GM18858 (cell line): ENCODE measurements around the gene IRS4.

ENCODE experiments used
- ATAC-seq: cut with Tn5 transposase; IDR thresholded peaks from one replicate; pipeline ENCODE4 v1.9.1; 2021; ENCODE audit not compliant: unreplicated experiment

IRS4 gene

GRCh38 chrX:108736509-108737479 lies at the start of gene IRS4:
Gene IRS4, minus strand, starts transcription at chrX:108736563.
- no peak for ATAC-seq

- no peak for ATAC-seq
Observed at GRCh38 chrX:108772549-108772948, 36.2 kb upstream of the IRS4 start.

- ATAC-seq: no peak
Observed at GRCh38 chrX:108763559-108763958, 27.2 kb upstream of the IRS4 start.

- no peak for ATAC-seq
Observed at GRCh38 chrX:108740299-108740774, 4.0 kb upstream of the IRS4 start.

GRCh38 chrX:108737754-108738153 lies 1.4 kb upstream of the IRS4 start:
- no peak for ATAC-seq

GRCh38 chrX:108735679-108736508 lies 469 bp downstream of the IRS4 start:
- no peak for ATAC-seq

- no peak for ATAC-seq
Observed at GRCh38 chrX:108735091-108735678, 1.2 kb downstream of the IRS4 start.

- no peak for ATAC-seq
Observed at GRCh38 chrX:108734426-108734825, 1.9 kb downstream of the IRS4 start.

GRCh38 chrX:108732630-108733321 lies 3.6 kb downstream of the IRS4 start:
- no peak for ATAC-seq

- no peak for ATAC-seq
Observed at GRCh38 chrX:108731153-108731552, 5.2 kb downstream of the IRS4 start.

GRCh38 chrX:108726748-108727147 lies 9.6 kb downstream of the IRS4 start:
- ATAC-seq: no peak

GRCh38 chrX:108722561-108722960 lies 13.8 kb downstream of the IRS4 start:
- ATAC-seq: no peak

- no peak for ATAC-seq
Observed at GRCh38 chrX:108712886-108713285, 23.5 kb downstream of the IRS4 start.

- ATAC-seq: no peak
Observed at GRCh38 chrX:108704839-108705238, 31.5 kb downstream of the IRS4 start.

- ATAC-seq: no peak
Observed at GRCh38 chrX:108702530-108702929, 33.8 kb downstream of the IRS4 start.

GRCh38 chrX:108701633-108702032 lies 34.7 kb downstream of the IRS4 start:
- no peak for ATAC-seq

GRCh38 chrX:108699368-108699767 lies 37.0 kb downstream of the IRS4 start:
- ATAC-seq: peak; percentile 66

GRCh38 chrX:108696690-108697089 lies 39.7 kb downstream of the IRS4 start:
- no peak for ATAC-seq
